Measurements from ENCODE around the gene TXNDC16. TPM values are rescaled to one million over a fixed set of nuclear protein-coding genes. Genes with fewer than 3 reads are reported as not detected.
"Not testable (repeated sequence)": the region's sequence is repeated elsewhere in the genome, so short reads cannot be mapped to it uniquely, and the experiment has no call there.

TXNDC16 gene
- total RNA-seq, 4 donors from 2014 or later: 3.7 to 14.1 (median 7.4) TPM

DNA sequence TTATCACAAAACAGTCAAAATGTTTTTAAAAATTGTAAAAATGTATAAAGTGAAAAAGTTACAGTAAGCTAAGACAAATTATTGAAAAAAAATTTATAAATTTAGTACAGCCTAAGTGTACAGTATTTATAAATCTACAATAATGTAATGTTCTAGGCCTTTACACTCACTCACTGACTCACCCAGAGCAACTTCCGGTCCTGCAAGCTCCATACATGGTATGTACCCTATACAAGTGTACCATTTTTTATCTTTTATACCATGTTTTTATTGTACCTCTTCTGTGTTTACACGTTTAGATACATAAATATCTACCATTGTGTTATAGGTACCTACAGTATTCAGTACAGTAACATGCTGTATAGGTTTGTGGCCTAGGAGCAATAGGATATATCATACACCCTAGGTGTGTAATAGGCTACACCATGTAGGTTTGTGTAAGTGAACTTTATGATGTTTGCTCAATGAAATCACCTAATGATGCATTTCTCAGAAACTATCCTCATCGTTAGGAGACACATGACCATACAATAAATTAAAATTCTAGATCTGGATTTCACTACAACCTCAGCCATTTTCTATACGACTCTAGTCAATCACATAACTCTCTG, 66.8 kb downstream of the TXNDC16 start:
- H3K27me3 ChIP-seq: no peaks in the 10 kb centered on the region
- no peak overlapping the region for H3K4me3 ChIP-seq (replicated peaks in 1 of 3)
- no peaks in the 10 kb centered on the region for H3K9me3 ChIP-seq
- H3K4me1 ChIP-seq: no peaks in the 10 kb centered on the region
- intact Hi-C loops (cut with DNase I): no loop called here
- WGBS, 2 donors: 91 to 94% methylated on average over 4 of the region's 4 CpGs
- no peak overlapping the region for H3K27ac ChIP-seq
- H3K36me3 ChIP-seq: no peaks in the 10 kb centered on the region
- no peak for DNase-seq
- TF ChIP-seq, protein P1, sequence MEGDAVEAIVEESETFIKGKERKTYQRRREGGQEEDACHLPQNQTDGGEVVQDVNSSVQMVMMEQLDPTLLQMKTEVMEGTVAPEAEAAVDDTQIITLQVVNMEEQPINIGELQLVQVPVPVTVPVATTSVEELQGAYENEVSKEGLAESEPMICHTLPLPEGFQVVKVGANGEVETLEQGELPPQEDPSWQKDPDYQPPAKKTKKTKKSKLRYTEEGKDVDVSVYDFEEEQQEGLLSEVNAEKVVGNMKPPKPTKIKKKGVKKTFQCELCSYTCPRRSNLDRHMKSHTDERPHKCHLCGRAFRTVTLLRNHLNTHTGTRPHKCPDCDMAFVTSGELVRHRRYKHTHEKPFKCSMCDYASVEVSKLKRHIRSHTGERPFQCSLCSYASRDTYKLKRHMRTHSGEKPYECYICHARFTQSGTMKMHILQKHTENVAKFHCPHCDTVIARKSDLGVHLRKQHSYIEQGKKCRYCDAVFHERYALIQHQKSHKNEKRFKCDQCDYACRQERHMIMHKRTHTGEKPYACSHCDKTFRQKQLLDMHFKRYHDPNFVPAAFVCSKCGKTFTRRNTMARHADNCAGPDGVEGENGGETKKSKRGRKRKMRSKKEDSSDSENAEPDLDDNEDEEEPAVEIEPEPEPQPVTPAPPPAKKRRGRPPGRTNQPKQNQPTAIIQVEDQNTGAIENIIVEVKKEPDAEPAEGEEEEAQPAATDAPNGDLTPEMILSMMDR (IDR thresholded peaks at IDR 0.05): no peak
- no peak for TF ChIP-seq POLR2A (IDR thresholded peaks at IDR 0.05)

DNA sequence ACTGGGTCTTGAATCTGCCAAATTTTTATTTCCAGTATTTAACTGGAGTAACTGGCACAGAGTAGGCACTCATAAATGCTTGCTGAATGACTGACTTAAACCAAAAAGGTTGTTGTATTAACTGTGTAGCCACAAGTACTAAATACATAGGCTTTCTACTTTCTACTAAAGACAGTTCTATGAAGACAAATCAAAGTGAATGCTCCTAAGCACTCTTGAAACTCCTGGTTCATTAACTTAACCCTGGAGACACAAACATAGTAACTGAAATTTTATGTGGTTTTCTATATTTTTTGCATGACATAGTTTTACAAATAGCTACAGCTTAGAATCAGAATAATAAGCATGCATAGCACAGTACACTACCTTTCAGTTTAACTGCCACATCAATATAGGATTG, 70.4 kb downstream of the TXNDC16 start:
- H3K9me3 ChIP-seq: no peaks in the 10 kb centered on the region
- H3K4me1 ChIP-seq: no peaks in the 10 kb centered on the region
- DNase-seq: no peak
- no peak overlapping the region for H3K4me3 ChIP-seq (replicated peaks in 1 of 3)
- TF ChIP-seq, protein P1 (IDR thresholded peaks at IDR 0.05): no peak
- TF ChIP-seq POLR2A (IDR thresholded peaks at IDR 0.05): no peak
- intact Hi-C loops (cut with DNase I): no loop called here
- no peaks in the 10 kb centered on the region for H3K27me3 ChIP-seq
- no peak overlapping the region for H3K27ac ChIP-seq
- no peaks in the 10 kb centered on the region for H3K36me3 ChIP-seq

DNA sequence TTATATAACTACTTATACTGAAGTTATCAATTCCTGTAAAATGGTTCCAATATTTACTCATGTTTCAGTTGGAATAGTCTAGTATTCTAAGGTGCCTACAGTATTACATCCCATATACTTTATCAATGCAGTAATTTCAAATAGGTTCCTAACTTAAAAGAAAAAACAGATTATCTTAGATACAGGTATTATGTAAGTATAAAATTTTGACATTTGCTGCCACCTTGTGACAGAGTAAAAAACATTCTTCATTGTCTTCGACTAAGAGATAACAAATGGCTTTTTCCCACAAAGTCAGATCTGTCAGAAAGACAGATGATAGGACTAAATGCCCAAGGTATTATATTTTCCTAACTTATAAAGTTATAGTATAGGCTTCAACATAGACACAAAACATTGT, 78.7 kb downstream of the TXNDC16 start:
- H3K36me3 ChIP-seq: no peaks in the 10 kb centered on the region
- no peak overlapping the region for H3K4me3 ChIP-seq (replicated peaks in 1 of 3)
- no peaks in the 10 kb centered on the region for H3K9me3 ChIP-seq
- no peak for DNase-seq
- 15 to 21% methylated on average over 1 of the region's 1 CpG for WGBS, 2 donors
- intact Hi-C loops (cut with DNase I): loop anchor here (10.0 kb wide), 1 partner anchor 169 kb away; no protein-coding TSS in a partner anchor
- no peaks in the 10 kb centered on the region for H3K27me3 ChIP-seq
- TF ChIP-seq POLR2A (IDR thresholded peaks at IDR 0.05): no peak
- TF ChIP-seq, protein P1 (IDR thresholded peaks at IDR 0.05): peak in 3 of 6 experiments; percentile 28 to 33 (median 31)
- H3K4me1 ChIP-seq: no peaks in the 10 kb centered on the region
- H3K27ac ChIP-seq: no peak overlapping the region

DNA sequence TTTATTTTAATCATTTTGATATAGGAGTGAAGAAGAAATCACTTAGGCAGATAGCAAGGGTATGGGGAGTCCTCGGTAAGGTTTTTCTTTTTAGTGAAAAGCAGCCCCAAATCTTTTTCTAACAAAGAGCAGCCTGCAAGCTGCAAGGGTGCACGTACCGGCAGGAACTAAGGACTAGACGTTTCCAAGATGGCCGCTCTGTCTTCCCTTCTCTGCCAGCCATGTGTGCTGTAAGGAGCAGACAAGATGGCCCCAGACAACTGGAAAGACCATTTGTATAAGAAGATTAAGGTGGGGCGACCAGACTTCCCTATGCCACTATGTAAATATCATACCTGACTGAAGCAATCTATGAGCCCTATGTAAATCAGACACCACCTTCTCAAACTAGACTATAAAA, 79.6 kb downstream of the TXNDC16 start:
- H3K4me3 ChIP-seq (replicated peaks in 1 of 3): no peak overlapping the region
- H3K9me3 ChIP-seq: no peaks in the 10 kb centered on the region
- intact Hi-C loops (cut with DNase I): loop anchor here (10.0 kb wide), 1 partner anchor 168 kb away; no protein-coding TSS in a partner anchor
- WGBS, 2 donors: 95 to 97% methylated on average over 6 of the region's 6 CpGs
- H3K27ac ChIP-seq: no peak overlapping the region
- H3K36me3 ChIP-seq: no peaks in the 10 kb centered on the region
- DNase-seq: no peak
- TF ChIP-seq, protein P1 (IDR thresholded peaks at IDR 0.05): no peak
- TF ChIP-seq POLR2A (IDR thresholded peaks at IDR 0.05): no peak
- H3K27me3 ChIP-seq: no peaks in the 10 kb centered on the region
- no peaks in the 10 kb centered on the region for H3K4me1 ChIP-seq

DNA sequence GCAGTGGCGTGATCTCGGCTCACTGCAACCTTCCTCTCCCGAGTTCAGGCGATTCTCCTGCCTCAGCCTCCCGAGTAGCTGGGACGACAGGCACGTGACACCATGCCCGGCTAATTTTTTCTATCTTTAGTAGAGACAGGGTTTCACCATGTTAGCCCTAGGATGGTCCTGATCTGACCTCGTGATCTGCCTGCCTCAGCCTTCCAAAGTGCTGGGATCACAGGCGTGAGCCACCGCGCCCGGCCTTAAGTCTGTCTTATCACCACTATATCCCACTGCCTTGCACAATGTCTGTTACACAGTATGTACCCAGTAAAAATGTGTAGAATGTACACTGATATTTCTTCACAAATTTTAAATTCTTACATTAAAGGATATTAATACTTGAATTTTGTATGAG, 80.1 kb downstream of the TXNDC16 start:
- H3K9me3 ChIP-seq; H3K4me1 ChIP-seq; H3K27ac ChIP-seq; H3K36me3 ChIP-seq; DNase-seq; H3K27me3 ChIP-seq; H3K4me3 ChIP-seq (replicated peaks in 1 of 3): not testable (repeated sequence)
- 94 to 98% methylated on average over 13 of the region's 13 CpGs for WGBS, 2 donors
- intact Hi-C loops (cut with DNase I): loop anchor here (10.0 kb wide), 1 partner anchor 167 kb away; no protein-coding TSS in a partner anchor
